B cell (primary cell): ENCODE results near the gene PLD1. TPM values are rescaled to one million over a fixed set of nuclear protein-coding genes. Genes with fewer than 3 reads are reported as not detected.

Experiments
- ATAC-seq: fragments of 200-7000 bp; cut with Tn5 transposase; one replicate; pipeline ENCODE4 v1.10.0; 2021; ENCODE audit warnings: low read depth, mild to moderate bottlenecking, moderate number of reproducible peaks, moderate library complexity
- CTCF ChIA-PET: fragments of 350-600 bp; sonication (Branson Sonifier 250); formaldehyde crosslinking; loops from one replicate; lab custom pipeline; 2021; ENCODE audit warnings: antibody characterized with exemption, inconsistent platforms; lab: Charles Lee
- POLR2A ChIA-PET: fragments of 350-600 bp; sonication (Branson Sonifier 250); formaldehyde crosslinking; loops from one replicate; lab custom pipeline; 2021; ENCODE audit warnings: antibody characterized with exemption; lab: Charles Lee
- DNase-seq: peaks from one replicate; pipeline ENCODE4 v3.0.0; 2013
- H2AFZ ChIP-seq: 2 replicates; pipeline ENCODE4 v1.6.1; 2012; ENCODE audit warnings: mild to moderate bottlenecking, low read depth, low read length; ENCODE audit not compliant: insufficient read depth, poor library complexity, severe bottlenecking
- H3K27ac ChIP-seq, 2 donors: 1 replicate in 1 of 2; 2 replicates in 1 of 2; pipeline ENCODE4 v1.5.1; 2012 to 2013; ENCODE audit warnings: low read length in 2 of 2, mild to moderate bottlenecking in 2 of 2, moderate library complexity in 1 of 2
- H3K27me3 ChIP-seq, 4 experiments: fragments of 200-600 bp in 1 of 4; sonication (generic) in 1 of 4; replicated peaks in 1 of 4; 1 replicate in 2 of 4; 2 replicates in 2 of 4; pipeline versions ENCODE4 v1.6.1 to v1.7.0; 2013 to 2016; ENCODE audit warnings: low read length in 3 of 4, mild to moderate bottlenecking in 2 of 4, mixed read lengths in 1 of 4, moderate library complexity in 1 of 4; ENCODE audit not compliant: insufficient read depth in 4 of 4, control insufficient read depth in 3 of 4; ENCODE audit errors: control extremely low read depth in 1 of 4
- H3K36me3 ChIP-seq, 2 experiments: replicated peaks in 1 of 2; 1 replicate in 1 of 2; 2 replicates in 1 of 2; pipeline versions ENCODE4 v1.6.1 to v1.7.1; 2013; ENCODE audit warnings: low read length in 1 of 2; ENCODE audit not compliant: insufficient read depth in 2 of 2, control insufficient read depth in 1 of 2; ENCODE audit errors: control extremely low read depth in 1 of 2, extremely low read depth in 1 of 2
- H3K4me1 ChIP-seq, 2 donors: fragments of 200-600 bp in 1 of 2; sonication (generic) in 1 of 2; 1 replicate in 1 of 2; 2 replicates in 1 of 2; pipeline versions ENCODE4 v1.5.1 to v1.6.1; 2013 to 2017; ENCODE audit warnings: low read length in 2 of 2; ENCODE audit not compliant: control insufficient read depth in 2 of 2, insufficient read depth in 2 of 2
- H3K4me2 ChIP-seq: replicated peaks from 2 replicates; pipeline ENCODE3; 2012; ENCODE audit warnings: mild to moderate bottlenecking, low read depth, low read length; ENCODE audit not compliant: poor library complexity, severe bottlenecking
- H3K4me3 ChIP-seq, 5 experiments: fragments of 200-600 bp in 1 of 5; sonication (generic) in 1 of 5; 1 replicate in 3 of 5; 2 replicates in 2 of 5; pipeline versions ENCODE4 v1.5.1 to v1.7.0; 2011 to 2016; ENCODE audit warnings: low read length in 4 of 5, mild to moderate bottlenecking in 4 of 5, low read depth in 2 of 5, control low read depth in 1 of 5, moderate library complexity in 1 of 5; ENCODE audit not compliant: insufficient read depth in 1 of 5; ENCODE audit errors: control extremely low read depth in 1 of 5, extremely low read depth in 1 of 5
- H3K79me2 ChIP-seq: fragments of 200-600 bp; sonication (generic); one replicate; pipeline ENCODE4 v1.6.0; 2016; ENCODE audit warnings: low read length; ENCODE audit not compliant: control insufficient read depth, insufficient read depth
- H3K9ac ChIP-seq: fragments of 200-600 bp; sonication (generic); 2 replicates; pipeline ENCODE4 v1.6.1; 2017; ENCODE audit warnings: mild to moderate bottlenecking, low read length, moderate library complexity
- H3K9me3 ChIP-seq, 3 donors: one replicate each; pipeline versions ENCODE4 v1.6.1 to v1.7.1; 2013; ENCODE audit warnings: low read length in 2 of 3; ENCODE audit not compliant: control insufficient read depth in 2 of 3, insufficient read depth in 1 of 3; ENCODE audit errors: control extremely low read depth in 1 of 3
- H4K20me1 ChIP-seq: 2 replicates; pipeline ENCODE4 v1.6.0; 2012; ENCODE audit warnings: mild to moderate bottlenecking, low read length; ENCODE audit not compliant: insufficient read depth, control insufficient read depth, poor library complexity, severe bottlenecking
- H3K27ac Mint-ChIP-seq: one replicate; pipeline ENCODE4 v1.8.0; 2021; ENCODE audit warnings: mixed read lengths
- H3K27me3 Mint-ChIP-seq: one replicate; pipeline ENCODE4 v1.8.0; 2021; ENCODE audit warnings: mixed read lengths
- H3K4me1 Mint-ChIP-seq: one replicate; pipeline ENCODE4 v1.8.0; 2021; ENCODE audit warnings: mixed read lengths
- H3K4me3 Mint-ChIP-seq: one replicate; pipeline ENCODE4 v1.8.0; 2021; ENCODE audit warnings: mixed read lengths
- H3K9me3 Mint-ChIP-seq: one replicate; pipeline ENCODE4 v1.8.0; 2022; ENCODE audit warnings: mixed read lengths; ENCODE audit not compliant: insufficient read depth
- EZH2 ChIP-seq: IDR thresholded peaks from 2 replicates; pipeline ENCODE4 v1.6.1; 2012; ENCODE audit warnings: borderline replicate concordance, low read depth, mild to moderate bottlenecking, moderate library complexity, low read length; ENCODE audit not compliant: insufficient read depth, poor library complexity, severe bottlenecking
- WGBS: methylation state at CpG from one replicate; pipeline ENCODE4 v1.1.5; 2013; ENCODE audit warnings: missing lambda C conversion rate; ENCODE audit not compliant: insufficient coverage; 5-methylcytosine and 5-hydroxymethylcytosine counted together
- intact Hi-C: fragments of 100-400 bp; cut with micrococcal nuclease; formaldehyde crosslinking; loops from one replicate; pipeline ENCODE4 v1.10.0; 2022
- polyA plus RNA-seq: library from polyadenylated mRNA; depleted of rRNA; stranded (reverse); fragments of >200 nt; gene quantifications from 2 replicates; pipeline ENCODE4 v1.2.3, GENCODE V29; 2012
- total RNA-seq, 2 donors: library from RNA; stranded (reverse); fragments of 120-200 nt in 1 of 2; gene quantifications; 1 replicate in 1 of 2; 2 replicates in 1 of 2; pipeline versions ENCODE4 v1.2.3 to v1.2.4, GENCODE V29; 2013 to 2022
- TF ChIP-seq, protein P1 (sequence below): fragments of 200-600 bp; IDR thresholded peaks from one replicate; pipeline ENCODE4 v1.8.0; 2022; ENCODE audit warnings: antibody characterized with exemption, mild to moderate bottlenecking

PLD1 gene
- total and polyA plus RNA-seq, 2 donors (not counting 1 experiment from before 2014, with no cell fraction given), result 0.24 to 0.52 TPM

DNA sequence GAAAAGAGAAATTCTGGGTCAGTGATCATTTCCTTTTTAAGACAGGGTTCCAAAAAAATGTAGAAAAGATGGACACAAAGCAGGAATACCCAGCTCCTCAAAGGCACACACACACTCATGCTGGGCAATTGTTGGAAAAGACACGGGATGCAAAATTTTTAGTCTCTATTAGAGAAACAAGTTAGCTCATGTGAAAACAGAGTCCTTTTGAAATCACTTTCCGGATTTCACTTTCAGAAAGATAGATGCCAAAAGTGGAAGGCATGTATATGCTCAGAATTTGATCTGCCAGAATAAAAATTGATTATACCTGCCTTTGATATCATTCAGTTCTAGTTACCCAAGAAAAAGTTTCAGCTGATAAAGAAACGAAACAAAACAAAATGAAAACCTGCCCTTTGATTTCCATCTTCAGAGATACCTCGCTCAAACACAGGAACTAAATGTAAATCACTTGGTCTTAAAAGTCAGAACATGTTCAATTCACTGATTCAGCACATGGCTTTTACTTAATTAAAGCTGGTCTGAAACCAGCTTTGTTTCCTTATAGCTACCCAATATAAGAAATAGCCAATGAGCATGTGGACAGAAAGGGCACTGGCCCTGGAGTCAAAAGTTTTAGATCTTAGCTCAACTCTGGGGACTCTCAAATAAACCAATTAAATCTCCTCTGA is 52.8 kb downstream of the PLD1 start:
- TF ChIP-seq, protein P1, sequence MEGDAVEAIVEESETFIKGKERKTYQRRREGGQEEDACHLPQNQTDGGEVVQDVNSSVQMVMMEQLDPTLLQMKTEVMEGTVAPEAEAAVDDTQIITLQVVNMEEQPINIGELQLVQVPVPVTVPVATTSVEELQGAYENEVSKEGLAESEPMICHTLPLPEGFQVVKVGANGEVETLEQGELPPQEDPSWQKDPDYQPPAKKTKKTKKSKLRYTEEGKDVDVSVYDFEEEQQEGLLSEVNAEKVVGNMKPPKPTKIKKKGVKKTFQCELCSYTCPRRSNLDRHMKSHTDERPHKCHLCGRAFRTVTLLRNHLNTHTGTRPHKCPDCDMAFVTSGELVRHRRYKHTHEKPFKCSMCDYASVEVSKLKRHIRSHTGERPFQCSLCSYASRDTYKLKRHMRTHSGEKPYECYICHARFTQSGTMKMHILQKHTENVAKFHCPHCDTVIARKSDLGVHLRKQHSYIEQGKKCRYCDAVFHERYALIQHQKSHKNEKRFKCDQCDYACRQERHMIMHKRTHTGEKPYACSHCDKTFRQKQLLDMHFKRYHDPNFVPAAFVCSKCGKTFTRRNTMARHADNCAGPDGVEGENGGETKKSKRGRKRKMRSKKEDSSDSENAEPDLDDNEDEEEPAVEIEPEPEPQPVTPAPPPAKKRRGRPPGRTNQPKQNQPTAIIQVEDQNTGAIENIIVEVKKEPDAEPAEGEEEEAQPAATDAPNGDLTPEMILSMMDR, result no peak
- TF ChIP-seq EZH2, result no peak
- no peaks in the 10 kb centered on the region for H3K4me1 Mint-ChIP-seq
- intact Hi-C loops, result no loop called here
- Histone ChIP-seq H3K4me2 (no peak overlapping the region), H3K4me3 (no peak overlapping the region), H3K27ac (no peak overlapping the region), H3K36me3 (no peaks in the 10 kb centered on the region), H3K27me3 (no peaks in the 10 kb centered on the region), H4K20me1 (no peaks in the 10 kb centered on the region), H2AFZ (no peak overlapping the region), H3K79me2 (no peaks in the 10 kb centered on the region), H3K4me1 (no peaks in the 10 kb centered on the region), H3K9ac (no peak overlapping the region), H3K9me3 (no peaks in the 10 kb centered on the region)
- DNase-seq (no peak), ATAC-seq (no peak)
- ChIA-PET POLR2A (no interaction called here), CTCF (no interaction called here)
- no peak overlapping the region for H3K27ac Mint-ChIP-seq
- H3K27me3 Mint-ChIP-seq, result peaks cover 10% of the 10 kb centered on the region
- no peak overlapping the region for H3K4me3 Mint-ChIP-seq
- H3K9me3 Mint-ChIP-seq, result no peaks in the 10 kb centered on the region
- WGBS, result 75% methylated on average over 1 of the region's 4 CpGs

DNA sequence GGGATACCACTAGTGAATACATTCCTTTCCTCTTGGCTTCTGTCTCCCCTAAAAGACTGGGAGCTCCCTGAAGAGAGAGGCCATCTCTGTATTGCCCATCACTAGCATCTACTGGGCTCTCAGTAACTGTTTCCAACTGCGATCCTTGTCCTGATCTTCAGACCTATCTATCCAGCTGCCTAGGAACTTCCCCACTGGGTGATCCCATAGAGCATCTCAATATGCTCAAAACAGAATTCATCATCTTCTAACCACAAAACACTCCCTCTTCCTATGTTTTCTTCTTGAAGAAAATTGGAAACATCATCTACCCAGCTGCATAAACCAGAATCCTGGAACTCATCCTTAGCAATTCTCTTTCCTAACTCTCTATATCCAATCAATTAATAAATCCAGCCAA is 54.6 kb downstream of the PLD1 start:
- Mint-ChIP-seq H3K4me1 (no peaks in the 10 kb centered on the region), H3K27ac (no peak overlapping the region), H3K9me3 (no peaks in the 10 kb centered on the region), H3K4me3 (no peak overlapping the region), H3K27me3 (peaks cover 6% of the 10 kb centered on the region)
- DNase-seq (no peak), ATAC-seq (no peak)
- Histone ChIP-seq H3K27ac (no peak overlapping the region), H3K9me3 (no peaks in the 10 kb centered on the region), H3K4me2 (no peak overlapping the region), H3K9ac (no peak overlapping the region), H2AFZ (no peak overlapping the region), H3K4me3 (no peak overlapping the region), H3K27me3 (no peaks in the 10 kb centered on the region), H3K4me1 (no peaks in the 10 kb centered on the region), H3K79me2 (no peaks in the 10 kb centered on the region), H4K20me1 (no peaks in the 10 kb centered on the region), H3K36me3 (no peaks in the 10 kb centered on the region)
- intact Hi-C loops, result no loop called here
- 100% methylated on average over 1 of the region's 1 CpG for WGBS
- POLR2A ChIA-PET, result no interaction called here
- CTCF ChIA-PET, result no interaction called here
- TF ChIP-seq EZH2, result no peak
- TF ChIP-seq, protein P1, result no peak
